ENCODE data around the gene DOK7.

DNA sequence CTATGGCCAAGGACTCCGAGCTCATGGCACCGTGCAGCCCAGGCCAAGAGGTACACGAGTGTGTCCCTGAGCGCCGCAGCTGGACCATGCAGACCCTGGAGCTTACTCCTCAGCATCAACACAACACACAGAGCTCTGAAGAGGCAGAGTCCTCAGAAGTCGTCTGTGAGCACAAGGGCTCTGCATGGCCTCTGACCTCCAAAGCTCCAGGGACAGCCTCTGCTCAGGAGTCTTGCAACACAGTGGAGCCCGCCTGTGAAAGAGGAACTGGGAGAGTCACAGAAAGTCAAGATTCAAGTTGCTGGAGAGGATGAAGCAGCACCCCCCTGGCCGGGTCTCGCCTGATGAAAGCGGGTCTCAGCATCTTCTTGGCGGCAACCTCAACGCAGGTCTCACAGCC, 66.3 kb downstream of the DOK7 start:
- TF ChIP-seq, protein P1, sequence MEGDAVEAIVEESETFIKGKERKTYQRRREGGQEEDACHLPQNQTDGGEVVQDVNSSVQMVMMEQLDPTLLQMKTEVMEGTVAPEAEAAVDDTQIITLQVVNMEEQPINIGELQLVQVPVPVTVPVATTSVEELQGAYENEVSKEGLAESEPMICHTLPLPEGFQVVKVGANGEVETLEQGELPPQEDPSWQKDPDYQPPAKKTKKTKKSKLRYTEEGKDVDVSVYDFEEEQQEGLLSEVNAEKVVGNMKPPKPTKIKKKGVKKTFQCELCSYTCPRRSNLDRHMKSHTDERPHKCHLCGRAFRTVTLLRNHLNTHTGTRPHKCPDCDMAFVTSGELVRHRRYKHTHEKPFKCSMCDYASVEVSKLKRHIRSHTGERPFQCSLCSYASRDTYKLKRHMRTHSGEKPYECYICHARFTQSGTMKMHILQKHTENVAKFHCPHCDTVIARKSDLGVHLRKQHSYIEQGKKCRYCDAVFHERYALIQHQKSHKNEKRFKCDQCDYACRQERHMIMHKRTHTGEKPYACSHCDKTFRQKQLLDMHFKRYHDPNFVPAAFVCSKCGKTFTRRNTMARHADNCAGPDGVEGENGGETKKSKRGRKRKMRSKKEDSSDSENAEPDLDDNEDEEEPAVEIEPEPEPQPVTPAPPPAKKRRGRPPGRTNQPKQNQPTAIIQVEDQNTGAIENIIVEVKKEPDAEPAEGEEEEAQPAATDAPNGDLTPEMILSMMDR (IDR thresholded peaks at IDR 0.05): no peak
- TF ChIP-seq EP300 (IDR thresholded peaks at IDR 0.05): no peak

All from sigmoid colon (tissue), 4 donors.